ENCODE data around the gene NRP1. TPM values are rescaled to one million over a fixed set of nuclear protein-coding genes. Genes with fewer than 3 reads are reported as not detected.

Gene NRP1
- total RNA-seq, 1 donor from 2014 or later, result 16.1 TPM

DNA sequence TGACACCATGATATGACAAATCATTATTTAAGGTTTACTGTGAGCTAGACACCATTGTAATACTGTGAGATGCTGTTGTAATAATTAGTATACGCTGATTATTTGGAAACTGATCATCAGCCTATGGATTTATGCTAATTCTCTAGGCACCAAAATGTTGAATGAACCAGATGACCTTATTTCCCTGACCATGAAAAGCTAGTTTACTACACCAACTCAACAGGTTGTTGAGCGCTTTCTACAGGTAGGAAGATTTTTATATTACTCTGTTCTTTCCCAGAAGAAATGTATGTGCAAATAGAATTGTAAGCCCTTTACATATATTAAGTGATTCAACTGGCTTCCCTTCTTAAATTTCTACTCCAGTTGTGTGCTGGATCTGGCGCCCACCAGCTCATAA lies 6.2 kb downstream of the NRP1 start:
- Mint-ChIP-seq H3K27ac (ENCODE audit: unreplicated experiment) (no peak overlapping the region), H3K4me3 (no peak overlapping the region), H3K36me3 (ENCODE audit: low read depth) (no peaks in the 10 kb centered on the region), H3K4me1 (peaks cover 39% of the 10 kb centered on the region), H3K9me3 (no peaks in the 10 kb centered on the region), H3K27me3 (ENCODE audit: low read depth) (peaks cover 5% of the 10 kb centered on the region)
- TF ChIP-seq, protein P1, sequence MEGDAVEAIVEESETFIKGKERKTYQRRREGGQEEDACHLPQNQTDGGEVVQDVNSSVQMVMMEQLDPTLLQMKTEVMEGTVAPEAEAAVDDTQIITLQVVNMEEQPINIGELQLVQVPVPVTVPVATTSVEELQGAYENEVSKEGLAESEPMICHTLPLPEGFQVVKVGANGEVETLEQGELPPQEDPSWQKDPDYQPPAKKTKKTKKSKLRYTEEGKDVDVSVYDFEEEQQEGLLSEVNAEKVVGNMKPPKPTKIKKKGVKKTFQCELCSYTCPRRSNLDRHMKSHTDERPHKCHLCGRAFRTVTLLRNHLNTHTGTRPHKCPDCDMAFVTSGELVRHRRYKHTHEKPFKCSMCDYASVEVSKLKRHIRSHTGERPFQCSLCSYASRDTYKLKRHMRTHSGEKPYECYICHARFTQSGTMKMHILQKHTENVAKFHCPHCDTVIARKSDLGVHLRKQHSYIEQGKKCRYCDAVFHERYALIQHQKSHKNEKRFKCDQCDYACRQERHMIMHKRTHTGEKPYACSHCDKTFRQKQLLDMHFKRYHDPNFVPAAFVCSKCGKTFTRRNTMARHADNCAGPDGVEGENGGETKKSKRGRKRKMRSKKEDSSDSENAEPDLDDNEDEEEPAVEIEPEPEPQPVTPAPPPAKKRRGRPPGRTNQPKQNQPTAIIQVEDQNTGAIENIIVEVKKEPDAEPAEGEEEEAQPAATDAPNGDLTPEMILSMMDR (conservative IDR thresholded peaks at IDR 0.05), result no peak
- DNase-seq (ENCODE audit: low read depth, low spot score), result no peak

DNA sequence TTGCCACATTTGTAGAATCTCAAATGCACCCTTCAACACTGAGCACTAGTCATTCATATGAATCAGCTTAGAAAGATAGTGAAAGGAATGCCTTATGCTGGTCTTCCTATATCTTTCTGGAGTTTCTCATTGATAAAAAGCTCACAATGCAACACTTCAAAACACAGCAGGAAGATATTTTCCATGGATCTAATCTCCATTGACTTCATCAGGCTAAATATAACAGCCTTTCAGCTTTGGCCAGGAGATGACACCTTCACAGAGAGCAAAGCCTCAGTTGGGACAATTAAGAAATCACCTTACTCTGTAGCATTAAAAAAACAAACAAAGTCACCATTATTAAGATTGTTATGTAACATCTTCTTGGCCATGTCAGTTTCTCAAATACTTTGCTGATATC lies 6.7 kb downstream of the NRP1 start:
- TF ChIP-seq, protein P1 (conservative IDR thresholded peaks at IDR 0.05), result peak; percentile 42
- Mint-ChIP-seq H3K4me1 (peaks cover 34% of the 10 kb centered on the region), H3K27ac (ENCODE audit: unreplicated experiment) (no peak overlapping the region), H3K27me3 (ENCODE audit: low read depth) (no peaks in the 10 kb centered on the region), H3K36me3 (ENCODE audit: low read depth) (no peaks in the 10 kb centered on the region), H3K4me3 (no peak overlapping the region), H3K9me3 (no peaks in the 10 kb centered on the region)
- no peak for DNase-seq (ENCODE audit: low read depth, low spot score)

DNA sequence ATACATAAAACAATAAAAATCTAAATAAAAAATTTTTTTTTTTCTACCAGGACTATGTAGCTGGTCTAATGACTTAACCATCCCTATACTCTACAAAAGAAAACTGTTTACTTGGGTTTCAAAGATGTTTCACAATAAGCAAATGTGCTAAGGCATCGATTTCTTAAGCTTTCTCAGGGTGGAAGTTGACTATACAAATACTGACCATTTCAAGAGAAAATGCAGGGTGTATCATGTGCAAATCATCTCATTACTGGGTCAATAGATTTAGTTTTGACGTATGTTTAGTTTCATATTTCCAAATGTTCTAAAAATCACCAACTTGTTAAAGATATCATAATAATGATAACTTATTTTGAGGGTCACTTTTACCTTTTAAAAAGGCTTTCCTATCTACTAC lies 7.5 kb downstream of the NRP1 start:
- DNase-seq (ENCODE audit: low read depth, low spot score), result no peak
- Mint-ChIP-seq H3K4me3 (no peak overlapping the region), H3K27me3 (ENCODE audit: low read depth) (no peaks in the 10 kb centered on the region), H3K4me1 (peaks cover 29% of the 10 kb centered on the region), H3K9me3 (no peaks in the 10 kb centered on the region), H3K36me3 (ENCODE audit: low read depth) (peaks cover 1% of the 10 kb centered on the region), H3K27ac (ENCODE audit: unreplicated experiment) (no peak overlapping the region)
- TF ChIP-seq, protein P1 (conservative IDR thresholded peaks at IDR 0.05), result no peak

DNA sequence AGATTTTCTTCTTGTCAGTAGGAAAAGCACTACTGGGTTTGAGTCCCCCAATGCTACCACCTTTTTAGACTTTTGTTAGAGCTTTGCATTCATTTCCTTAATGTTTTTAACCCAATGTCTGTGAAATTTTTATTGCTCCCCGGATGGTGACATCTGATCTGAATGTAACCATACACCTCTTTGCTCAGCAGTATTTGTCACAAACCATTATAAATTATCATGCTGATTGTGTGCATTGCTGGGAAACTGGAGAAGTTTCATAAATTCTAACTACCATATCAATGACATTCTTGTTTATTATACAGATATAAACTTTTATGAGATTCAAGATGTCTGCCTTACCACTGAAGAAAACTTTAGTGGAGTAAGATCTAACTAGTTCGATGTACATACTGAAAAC lies 8.5 kb downstream of the NRP1 start:
- Mint-ChIP-seq H3K9me3 (no peaks in the 10 kb centered on the region), H3K27me3 (ENCODE audit: low read depth) (no peaks in the 10 kb centered on the region), H3K27ac (ENCODE audit: unreplicated experiment) (no peak overlapping the region), H3K36me3 (ENCODE audit: low read depth) (peaks cover 5% of the 10 kb centered on the region), H3K4me1 (peaks cover 25% of the 10 kb centered on the region), H3K4me3 (no peak overlapping the region)
- TF ChIP-seq, protein P1 (conservative IDR thresholded peaks at IDR 0.05), result no peak
- DNase-seq (ENCODE audit: low read depth, low spot score), result no peak

DNA sequence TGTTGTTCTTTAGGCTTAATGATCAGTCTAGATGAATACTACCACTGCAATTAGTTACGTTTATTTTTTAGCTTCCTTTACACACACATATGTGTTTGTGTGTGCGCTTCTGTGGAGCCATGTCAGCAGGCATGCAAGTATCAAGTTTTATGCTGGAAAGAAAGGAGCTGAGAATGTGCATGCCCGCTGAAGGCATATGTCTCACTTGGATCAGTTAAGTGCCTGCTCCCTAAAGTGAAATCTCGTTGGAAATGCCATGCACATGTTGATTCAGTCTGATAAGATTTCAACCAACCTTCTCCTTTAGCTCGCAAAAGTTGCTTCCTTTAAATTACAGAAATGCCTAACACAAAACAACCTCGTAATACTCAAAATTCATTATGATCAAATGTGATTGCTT lies 10.7 kb downstream of the NRP1 start:
- no peak overlapping the region for H3K4me3 Mint-ChIP-seq
- H3K4me1 Mint-ChIP-seq, result peaks cover 18% of the 10 kb centered on the region
- DNase-seq (ENCODE audit: low read depth, low spot score), result no peak
- H3K36me3 Mint-ChIP-seq (ENCODE audit: low read depth), result peaks cover 9% of the 10 kb centered on the region
- H3K9me3 Mint-ChIP-seq, result no peaks in the 10 kb centered on the region
- H3K27ac Mint-ChIP-seq (ENCODE audit: unreplicated experiment), result no peak overlapping the region
- TF ChIP-seq, protein P1 (conservative IDR thresholded peaks at IDR 0.05), result no peak
- H3K27me3 Mint-ChIP-seq (ENCODE audit: low read depth), result no peaks in the 10 kb centered on the region

DNA sequence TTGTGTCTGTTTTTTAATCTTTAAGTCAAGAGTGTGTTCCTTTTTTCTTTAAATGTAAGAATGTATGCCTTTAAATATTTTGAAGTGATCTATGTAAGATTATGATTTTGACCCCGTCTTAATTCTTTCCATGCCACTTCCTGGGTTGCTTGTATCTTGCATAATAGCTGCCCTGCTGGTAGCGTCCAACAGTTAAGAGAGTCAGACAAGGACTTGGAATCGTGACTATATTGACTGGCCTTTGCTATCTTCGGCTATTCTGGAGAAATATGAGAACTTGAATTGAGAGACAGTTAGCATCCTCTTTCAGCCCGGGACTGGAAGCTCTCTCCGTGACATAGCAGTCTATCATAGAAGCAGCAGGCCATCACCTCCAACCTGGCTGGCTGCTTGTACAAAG lies 13.0 kb downstream of the NRP1 start:
- peaks cover 8% of the 10 kb centered on the region for H3K4me1 Mint-ChIP-seq
- no peak overlapping the region for H3K27ac Mint-ChIP-seq (ENCODE audit: unreplicated experiment)
- TF ChIP-seq, protein P1 (conservative IDR thresholded peaks at IDR 0.05), result no peak
- no peak overlapping the region for H3K4me3 Mint-ChIP-seq
- no peak for DNase-seq (ENCODE audit: low read depth, low spot score)
- H3K36me3 Mint-ChIP-seq (ENCODE audit: low read depth), result peaks cover 9% of the 10 kb centered on the region
- no peaks in the 10 kb centered on the region for H3K27me3 Mint-ChIP-seq (ENCODE audit: low read depth)
- no peaks in the 10 kb centered on the region for H3K9me3 Mint-ChIP-seq

Measured in neural crest cell (in vitro differentiated cells).